ENCODE results near the gene OST4. TPM values are rescaled to one million over a fixed set of nuclear protein-coding genes. Genes with fewer than 3 reads are reported as not detected.

The OST4 gene
- total RNA-seq, 1 donor from 2014 or later = 243 TPM

DNA sequence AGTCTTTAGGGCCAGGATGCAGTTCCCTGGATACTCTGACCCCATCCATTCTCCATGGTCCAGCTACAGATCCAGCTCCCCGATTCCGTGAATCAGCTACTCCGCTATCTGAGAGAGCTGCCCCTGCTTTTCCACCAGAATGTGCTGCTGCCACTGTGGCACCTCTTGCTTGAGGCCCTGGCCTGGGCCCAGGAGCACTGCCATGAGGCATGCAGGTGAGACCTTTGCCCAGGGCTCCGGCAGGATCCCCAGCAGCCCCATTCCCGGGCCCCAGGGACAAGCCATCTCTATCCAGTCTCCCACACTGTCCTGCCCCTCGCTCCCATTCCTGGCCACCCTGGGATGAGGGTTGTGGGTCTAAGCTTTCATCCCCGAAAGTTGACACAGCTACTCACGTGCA is 31.2 kb downstream of the OST4 start:
- CTCF ChIA-PET = interaction anchor here (1.0 to 2.1 kb wide), 3 partner anchors 10 to 15 kb away, joined by 3 to 8 read pairs (median 3); partner anchors contain the start of gene AGBL5
- ATAC-seq (ENCODE audit: low read depth) (no peak), DNase-seq (no peak)
- Mint-ChIP-seq H3K4me3 (no peak overlapping the region), H3K4me1 (peaks cover 35% of the 10 kb centered on the region), H3K9me3 (no peaks in the 10 kb centered on the region), H3K27me3 (no peaks in the 10 kb centered on the region), H3K27ac (no peak overlapping the region), H3K36me3 (ENCODE audit: low read depth) (peaks cover 63% of the 10 kb centered on the region)
- POLR2A ChIA-PET = interaction anchor here (0.6 to 4.2 kb wide), 3 partner anchors 11 to 261 kb away, joined by 3 to 53 read pairs (median 3); partner anchors contain the start of gene AGBL5
- TF ChIP-seq, protein P1, sequence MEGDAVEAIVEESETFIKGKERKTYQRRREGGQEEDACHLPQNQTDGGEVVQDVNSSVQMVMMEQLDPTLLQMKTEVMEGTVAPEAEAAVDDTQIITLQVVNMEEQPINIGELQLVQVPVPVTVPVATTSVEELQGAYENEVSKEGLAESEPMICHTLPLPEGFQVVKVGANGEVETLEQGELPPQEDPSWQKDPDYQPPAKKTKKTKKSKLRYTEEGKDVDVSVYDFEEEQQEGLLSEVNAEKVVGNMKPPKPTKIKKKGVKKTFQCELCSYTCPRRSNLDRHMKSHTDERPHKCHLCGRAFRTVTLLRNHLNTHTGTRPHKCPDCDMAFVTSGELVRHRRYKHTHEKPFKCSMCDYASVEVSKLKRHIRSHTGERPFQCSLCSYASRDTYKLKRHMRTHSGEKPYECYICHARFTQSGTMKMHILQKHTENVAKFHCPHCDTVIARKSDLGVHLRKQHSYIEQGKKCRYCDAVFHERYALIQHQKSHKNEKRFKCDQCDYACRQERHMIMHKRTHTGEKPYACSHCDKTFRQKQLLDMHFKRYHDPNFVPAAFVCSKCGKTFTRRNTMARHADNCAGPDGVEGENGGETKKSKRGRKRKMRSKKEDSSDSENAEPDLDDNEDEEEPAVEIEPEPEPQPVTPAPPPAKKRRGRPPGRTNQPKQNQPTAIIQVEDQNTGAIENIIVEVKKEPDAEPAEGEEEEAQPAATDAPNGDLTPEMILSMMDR (IDR thresholded peaks at IDR 0.05) = no peak
- intact Hi-C loops (cut with micrococcal nuclease) = no loop called here

DNA sequence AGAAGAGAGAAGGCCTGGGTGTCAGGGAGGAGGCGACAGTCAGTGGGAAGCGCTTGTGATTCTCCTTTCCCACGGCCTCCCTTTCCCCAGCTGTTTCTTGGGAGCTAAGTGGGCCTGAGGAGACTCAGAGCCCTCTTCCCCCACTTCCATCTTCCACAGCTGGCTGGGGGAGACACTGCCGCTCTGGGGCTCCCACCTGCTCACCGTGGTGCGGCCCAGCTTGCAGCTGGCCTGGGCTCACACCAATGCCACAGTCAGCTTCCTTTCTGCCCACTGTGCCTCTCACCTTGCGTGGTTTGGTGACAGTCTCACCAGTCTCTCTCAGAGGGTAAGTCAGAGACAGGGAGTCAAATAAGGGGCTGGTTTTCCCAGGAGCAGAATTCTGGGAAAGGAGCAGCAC is 31.6 kb downstream of the OST4 start:
- Mint-ChIP-seq H3K9me3 (no peaks in the 10 kb centered on the region), H3K27ac (no peak overlapping the region), H3K27me3 (no peaks in the 10 kb centered on the region), H3K36me3 (ENCODE audit: low read depth) (peaks cover 67% of the 10 kb centered on the region), H3K4me3 (no peak overlapping the region), H3K4me1 (peaks cover 37% of the 10 kb centered on the region)
- ChIA-PET CTCF (interaction anchor here (1.0 to 1.1 kb wide), 2 partner anchors 11 to 15 kb away, joined by 3 read pairs; no protein-coding TSS in a partner anchor), POLR2A (interaction anchor here (1.0 to 4.2 kb wide), 2 partner anchors 11 to 41 kb away, joined by 3 to 53 read pairs; partner anchors contain the start of gene AGBL5)
- TF ChIP-seq, protein P1 (IDR thresholded peaks at IDR 0.05) = no peak
- no peak for DNase-seq
- intact Hi-C loops (cut with micrococcal nuclease) = no loop called here
- ATAC-seq (ENCODE audit: low read depth) = no peak

DNA sequence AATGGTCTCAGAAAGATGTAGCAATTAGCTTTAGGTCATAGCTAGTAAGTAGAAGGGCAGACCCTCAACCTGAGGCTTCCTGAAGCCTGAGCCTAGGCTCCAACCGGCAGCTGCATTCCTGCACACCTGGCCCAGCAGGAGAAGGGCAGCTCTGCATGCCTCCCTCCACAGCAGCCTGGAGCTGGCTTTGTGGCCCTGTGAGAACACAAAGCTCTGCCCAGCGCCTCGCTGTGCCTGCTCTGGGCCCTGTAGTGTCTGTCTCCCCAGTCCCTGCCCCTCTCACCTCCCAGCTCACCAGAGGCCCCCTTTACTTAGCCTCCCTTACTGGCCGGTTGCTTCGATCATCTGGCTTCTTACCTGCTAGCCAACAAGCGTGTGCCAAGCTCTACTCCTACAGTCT is 32.0 kb downstream of the OST4 start:
- H3K9me3 Mint-ChIP-seq = no peaks in the 10 kb centered on the region
- intact Hi-C loops (cut with micrococcal nuclease) = no loop called here
- H3K4me3 Mint-ChIP-seq = no peak overlapping the region
- peaks cover 39% of the 10 kb centered on the region for H3K4me1 Mint-ChIP-seq
- TF ChIP-seq, protein P1 (IDR thresholded peaks at IDR 0.05) = no peak
- H3K27me3 Mint-ChIP-seq = no peaks in the 10 kb centered on the region
- POLR2A ChIA-PET = interaction anchor here (4.2 kb wide), 1 partner anchor 11 kb away, joined by 53 read pairs; the partner anchor contains the start of gene AGBL5
- CTCF ChIA-PET = interaction anchor here (1.0 kb wide), 1 partner anchor 11 kb away, joined by 3 read pairs; no protein-coding TSS in a partner anchor
- ATAC-seq (ENCODE audit: low read depth) = no peak
- peaks cover 67% of the 10 kb centered on the region for H3K36me3 Mint-ChIP-seq (ENCODE audit: low read depth)
- no peak overlapping the region for H3K27ac Mint-ChIP-seq
- no peak for DNase-seq

DNA sequence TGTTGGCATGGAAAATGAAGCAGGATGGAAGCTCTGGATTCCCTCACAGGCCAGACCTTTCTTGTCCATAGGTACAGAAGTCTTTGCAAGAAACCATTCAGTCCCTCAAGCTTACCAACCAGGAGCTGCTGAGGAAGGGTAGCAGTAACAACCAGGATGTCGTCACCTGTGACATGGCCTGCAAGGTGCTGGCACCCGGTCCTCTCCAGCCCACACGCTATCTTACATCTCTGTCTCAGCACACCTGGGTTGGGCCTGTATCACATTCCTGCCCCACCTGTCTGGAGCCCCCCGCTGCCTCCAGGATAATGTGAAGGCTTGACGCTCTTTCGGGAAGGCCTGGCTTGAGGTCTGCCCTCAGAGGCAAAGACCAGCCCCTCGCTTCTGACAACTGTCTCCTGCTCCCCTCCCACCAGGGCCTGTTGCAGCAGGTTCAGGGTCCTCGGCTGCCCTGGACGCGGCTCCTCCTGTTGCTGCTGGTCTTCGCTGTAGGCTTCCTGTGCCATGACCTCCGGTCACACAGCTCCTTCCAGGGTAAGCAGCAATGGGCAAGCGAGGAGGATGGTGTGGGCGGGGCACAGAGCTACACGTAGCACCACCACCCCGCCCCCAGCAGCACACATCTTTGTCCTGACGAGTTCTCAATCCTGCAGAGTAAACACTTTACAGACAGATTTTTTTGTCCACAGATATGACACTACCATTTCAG is 32.7 kb downstream of the OST4 start:
- H3K9me3 Mint-ChIP-seq = no peaks in the 10 kb centered on the region
- intact Hi-C loops (cut with micrococcal nuclease) = no loop called here
- TF ChIP-seq, protein P1 (IDR thresholded peaks at IDR 0.05) = no peak
- POLR2A ChIA-PET = interaction anchor here (1.4 to 2.1 kb wide), 2 partner anchors 11 to 33 kb away, joined by 4 to 5 read pairs; partner anchors contain the start of gene OST4
- H3K27me3 Mint-ChIP-seq = no peaks in the 10 kb centered on the region
- ATAC-seq (ENCODE audit: low read depth) = no peak
- CTCF ChIA-PET = no interaction called here
- peaks cover 67% of the 10 kb centered on the region for H3K36me3 Mint-ChIP-seq (ENCODE audit: low read depth)
- H3K27ac Mint-ChIP-seq = no peak overlapping the region
- no peak overlapping the region for H3K4me3 Mint-ChIP-seq
- no peak for DNase-seq
- H3K4me1 Mint-ChIP-seq = peaks cover 46% of the 10 kb centered on the region

DNA sequence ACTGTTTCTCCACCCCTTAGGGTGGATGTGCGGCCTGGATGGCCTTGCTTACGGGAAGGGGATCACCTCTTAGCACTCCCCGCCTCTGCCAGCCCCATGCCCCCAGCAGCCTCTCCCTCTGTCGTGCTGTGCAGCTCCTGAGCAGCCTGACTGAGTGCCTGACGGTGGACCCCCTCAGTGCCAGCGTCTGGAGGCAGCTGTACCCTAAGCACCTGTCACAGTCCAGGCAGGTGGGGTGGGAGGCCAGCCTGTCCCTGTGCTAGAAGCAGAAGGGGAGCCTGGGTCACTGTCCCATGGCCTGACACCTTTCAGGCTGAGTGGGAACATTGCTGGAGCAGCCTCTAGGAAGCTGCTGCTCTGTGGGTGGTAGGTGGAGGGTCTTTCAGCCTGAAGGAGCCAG is 33.4 kb downstream of the OST4 start:
- ChIA-PET CTCF (no interaction called here), POLR2A (interaction anchor here (1.4 to 2.1 kb wide), 2 partner anchors 11 to 33 kb away, joined by 4 to 5 read pairs; partner anchors contain the start of gene OST4)
- no peak overlapping the region for H3K27ac Mint-ChIP-seq
- H3K4me3 Mint-ChIP-seq = no peak overlapping the region
- DNase-seq (no peak), ATAC-seq (ENCODE audit: low read depth) (no peak)
- H3K36me3 Mint-ChIP-seq (ENCODE audit: low read depth) = peaks cover 73% of the 10 kb centered on the region
- H3K4me1 Mint-ChIP-seq = peaks cover 48% of the 10 kb centered on the region
- no peaks in the 10 kb centered on the region for H3K9me3 Mint-ChIP-seq
- intact Hi-C loops (cut with micrococcal nuclease) = no loop called here
- no peaks in the 10 kb centered on the region for H3K27me3 Mint-ChIP-seq
- TF ChIP-seq, protein P1 (IDR thresholded peaks at IDR 0.05) = no peak
